Neural cell (in vitro differentiated cells): ENCODE results near the gene CARD9. TPM values are rescaled to one million over a fixed set of nuclear protein-coding genes. Genes with fewer than 3 reads are reported as not detected.

Experiments used
- H2AFZ ChIP-seq: fragments of 200-600, 300-800 bp; sonication (generic), shearing (Covaris generic); 2 replicates; pipeline ENCODE4 v1.6.0; 2014; ENCODE audit warnings: low read depth, mild to moderate bottlenecking, antibody characterized with exemption, low read length, moderate library complexity
- H3F3A ChIP-seq: fragments of 200-600 bp; shearing (Covaris generic); 2 replicates; pipeline ENCODE4 v1.6.1; 2016; ENCODE audit warnings: mild to moderate bottlenecking, moderate library complexity, mixed read lengths, antibody characterized with exemption, low read length; ENCODE audit not compliant: insufficient read depth, poor library complexity, severe bottlenecking
- H3K27ac ChIP-seq: fragments of 200-600, 300-800 bp; sonication (generic), shearing (Covaris generic); 2 replicates; pipeline ENCODE4 v1.5.1; 2014; ENCODE audit warnings: mild to moderate bottlenecking, low read length, moderate library complexity
- H3K27me3 ChIP-seq: fragments of 300-800, 200-600 bp; sonication (generic), shearing (Covaris generic); 2 replicates; pipeline ENCODE4 v1.6.0; 2014; ENCODE audit warnings: mild to moderate bottlenecking, low read depth, low read length, moderate library complexity; ENCODE audit not compliant: insufficient read depth
- H3K36me3 ChIP-seq: fragments of 300-800, 200-600 bp; sonication (generic), shearing (Covaris generic); 2 replicates; pipeline ENCODE4 v1.5.1; 2014; ENCODE audit warnings: mild to moderate bottlenecking, antibody characterized with exemption, low read length, moderate library complexity; ENCODE audit not compliant: insufficient read depth
- H3K4me2 ChIP-seq: fragments of 300-800, 200-600 bp; sonication (generic), shearing (Covaris generic); 2 replicates; pipeline ENCODE4 v1.6.0; 2014; ENCODE audit warnings: mild to moderate bottlenecking, low read length
- H3K4me3 ChIP-seq: fragments of 300-800, 200-600 bp; sonication (generic), shearing (Covaris generic); 2 replicates; pipeline ENCODE4 v1.5.1; 2014; ENCODE audit warnings: mild to moderate bottlenecking, low read length, moderate library complexity
- H3K79me2 ChIP-seq: fragments of 200-600 bp; shearing (Covaris generic); replicated peaks from 2 replicates; pipeline ENCODE4 v1.6.0; 2014; ENCODE audit warnings: mild to moderate bottlenecking, low read length, moderate library complexity; ENCODE audit not compliant: insufficient read depth
- H3K9ac ChIP-seq: fragments of 300-800, 200-600 bp; sonication (generic), shearing (Covaris generic); 2 replicates; pipeline ENCODE4 v1.6.1; 2016; ENCODE audit warnings: mild to moderate bottlenecking, low read length, mixed read lengths
- H3K9me2 ChIP-seq: fragments of 200-600 bp; shearing (Covaris generic); 2 replicates; pipeline ENCODE4 v1.6.1; 2016; ENCODE audit warnings: mild to moderate bottlenecking, low read length, mixed read lengths; ENCODE audit not compliant: insufficient read depth
- H3K9me3 ChIP-seq: fragments of 200-600, 300-800 bp; sonication (generic), shearing (Covaris generic); 2 replicates; pipeline ENCODE4 v1.6.1; 2016; ENCODE audit warnings: mild to moderate bottlenecking, mixed run types, low read length, moderate library complexity, mixed read lengths
- H4K20me1 ChIP-seq: fragments of 200-600 bp; shearing (Covaris generic); 2 replicates; pipeline ENCODE4 v1.6.1; 2016; ENCODE audit warnings: mild to moderate bottlenecking, mixed run types; ENCODE audit not compliant: insufficient read depth
- CTCF ChIP-seq: fragments of 450-650 bp; IDR thresholded peaks from 2 replicates; pipeline ENCODE4 v1.5.1; 2014; ENCODE audit warnings: antibody characterized with exemption, mild to moderate bottlenecking, moderate library complexity; ENCODE audit not compliant: poor library complexity, severe bottlenecking
- EP300 ChIP-seq: fragments of 450-650 bp; conservative IDR thresholded peaks from 2 replicates; pipeline ENCODE4 v1.6.1; 2014; ENCODE audit warnings: antibody characterized with exemption, mild to moderate bottlenecking, moderate library complexity; ENCODE audit not compliant: poor library complexity, severe bottlenecking
- EZH2 ChIP-seq: fragments of 200-600, 300-800 bp; shearing (Covaris generic), sonication (generic); IDR thresholded peaks from 2 replicates; pipeline ENCODE4 v1.6.1; 2014; ENCODE audit warnings: antibody characterized with exemption, low read length, borderline replicate concordance, mild to moderate bottlenecking; ENCODE audit not compliant: insufficient read depth, poor library complexity, severe bottlenecking
- MXI1 ChIP-seq: fragments of 450-650 bp; conservative IDR thresholded peaks from 2 replicates; pipeline ENCODE4 v1.6.1; 2014; ENCODE audit warnings: antibody characterized with exemption, mild to moderate bottlenecking; ENCODE audit not compliant: poor library complexity, severe bottlenecking
- POLR2AphosphoS5 ChIP-seq: IDR thresholded peaks from 2 replicates; pipeline ENCODE4 v1.6.1; 2012
- RAD21 ChIP-seq: fragments of 450-650 bp; conservative IDR thresholded peaks from 2 replicates; pipeline ENCODE4 v1.6.1; 2014; ENCODE audit warnings: antibody characterized with exemption, mild to moderate bottlenecking, moderate library complexity
- REST ChIP-seq: IDR thresholded peaks from 2 replicates; pipeline ENCODE4 v1.6.1; 2012; ENCODE audit warnings: borderline replicate concordance
- SMC3 ChIP-seq: fragments of 450-650 bp; conservative IDR thresholded peaks from 2 replicates; pipeline ENCODE4 v1.6.1; 2014; ENCODE audit warnings: antibody characterized with exemption, mild to moderate bottlenecking, moderate library complexity; ENCODE audit not compliant: poor library complexity
- TAF1 ChIP-seq: IDR thresholded peaks from 2 replicates; pipeline ENCODE4 v1.6.1; 2012; ENCODE audit warnings: low read depth
- polyA plus RNA-seq: library from polyadenylated mRNA; depleted of rRNA; stranded (reverse); fragments of >200 nt; gene quantifications from 2 replicates; pipeline ENCODE4 v1.2.3, GENCODE V29; 2014

Gene CARD9
- polyA plus RNA-seq, 1 donor from 2014 or later: 0.77 TPM

GRCh38 chr9:136421791-136422190 is 48.3 kb upstream of the CARD9 start:
- Histone ChIP-seq H3K36me3 (no peaks in the 10 kb centered on the region), H2AFZ (no peak overlapping the region), H3K4me2 (no peak overlapping the region), H4K20me1 (no peaks in the 10 kb centered on the region), H3K79me2 (no peaks in the 10 kb centered on the region), H3K9ac (no peak overlapping the region), H3K27me3 (no peaks in the 10 kb centered on the region), H3K9me3 (no peaks in the 10 kb centered on the region), H3F3A (no peaks in the 10 kb centered on the region), H3K4me3 (no peak overlapping the region), H3K27ac (no peak overlapping the region), H3K9me2 (no peaks in the 10 kb centered on the region)
- TF ChIP-seq EP300 (no peak), REST (no peak), RAD21 (no peak), EZH2 (no peak), MXI1 (no peak), CTCF (no peak), POLR2AphosphoS5 (no peak), SMC3 (no peak), TAF1 (no peak)

- no peak overlapping the region for H3K9ac ChIP-seq
- H3K36me3 ChIP-seq: no peaks in the 10 kb centered on the region
- H3K79me2 ChIP-seq: no peaks in the 10 kb centered on the region
- H3K27me3 ChIP-seq: no peaks in the 10 kb centered on the region
- no peak overlapping the region for H3K27ac ChIP-seq
- TF ChIP-seq TAF1 (no peak), RAD21 (no peak), SMC3 (no peak), EZH2 (no peak), MXI1 (no peak), EP300 (no peak), REST (no peak), POLR2AphosphoS5 (no peak), CTCF (no peak)
- no peak overlapping the region for H3K4me3 ChIP-seq
- no peak overlapping the region for H2AFZ ChIP-seq
- H3K9me2 ChIP-seq: no peaks in the 10 kb centered on the region
- no peak overlapping the region for H3K4me2 ChIP-seq
- H3K9me3 ChIP-seq: no peaks in the 10 kb centered on the region
- H3F3A ChIP-seq: no peaks in the 10 kb centered on the region
- no peaks in the 10 kb centered on the region for H4K20me1 ChIP-seq
Measured at GRCh38 chr9:136419092-136419420, 45.6 kb upstream of the CARD9 start.
